Measurements from ENCODE around the gene KCTD5. TPM values are rescaled to one million over a fixed set of nuclear protein-coding genes. Genes with fewer than 3 reads are reported as not detected.

The KCTD5 gene
- total and polyA plus RNA-seq, 9 of the 15 experiments (the other 6 are each of a cell fraction or from before 2014, with no cell fraction given), result 0.73 to 58.3 (median 32.3) TPM

DNA sequence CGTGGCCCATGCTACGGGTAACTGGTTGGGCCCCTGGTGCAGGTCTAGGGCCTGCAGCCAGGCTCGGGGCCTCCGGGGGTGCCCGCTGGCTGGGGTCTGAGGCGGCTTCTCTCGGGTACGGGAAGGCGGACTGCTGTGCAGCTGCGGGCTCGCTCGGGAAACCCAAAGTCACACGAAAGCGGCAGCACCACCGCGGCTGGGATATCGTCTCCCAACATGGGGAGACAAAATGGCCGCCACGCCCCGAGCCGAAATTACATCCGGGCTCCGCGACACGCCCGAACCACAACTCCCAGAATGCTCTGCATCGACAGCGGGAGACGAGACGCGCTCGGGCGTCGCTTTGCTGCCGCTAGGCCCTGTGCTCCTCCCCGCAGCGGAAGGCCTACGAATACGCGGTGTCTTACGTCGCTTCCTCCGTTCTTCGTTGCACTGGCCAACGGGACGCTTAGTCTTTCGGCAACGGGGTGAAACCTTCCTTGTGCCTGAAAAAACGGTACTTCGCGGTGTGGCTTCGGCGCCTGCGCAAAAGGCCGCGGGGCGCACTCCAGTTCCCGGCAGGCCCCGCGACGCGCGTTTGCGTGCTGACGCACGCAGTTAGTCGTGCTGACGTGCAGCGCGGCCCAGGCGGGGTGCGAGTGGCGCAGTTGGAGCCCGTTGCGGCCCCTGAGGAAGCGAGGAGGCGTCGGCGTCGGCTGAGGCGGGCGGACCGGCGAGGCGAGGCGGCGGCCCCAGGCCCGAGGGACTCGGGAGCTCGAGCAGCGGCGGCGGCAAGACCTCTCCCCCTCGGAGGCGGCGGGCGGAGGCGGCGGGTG, 69.9 kb downstream of the KCTD5 start, which contains the start of gene SRRM2 (continued):
- no peak for TF ChIP-seq ZNF124 (CRISPR knock-in tag; IDR thresholded peaks at IDR 0.05)
- TF ChIP-seq, protein P1, sequence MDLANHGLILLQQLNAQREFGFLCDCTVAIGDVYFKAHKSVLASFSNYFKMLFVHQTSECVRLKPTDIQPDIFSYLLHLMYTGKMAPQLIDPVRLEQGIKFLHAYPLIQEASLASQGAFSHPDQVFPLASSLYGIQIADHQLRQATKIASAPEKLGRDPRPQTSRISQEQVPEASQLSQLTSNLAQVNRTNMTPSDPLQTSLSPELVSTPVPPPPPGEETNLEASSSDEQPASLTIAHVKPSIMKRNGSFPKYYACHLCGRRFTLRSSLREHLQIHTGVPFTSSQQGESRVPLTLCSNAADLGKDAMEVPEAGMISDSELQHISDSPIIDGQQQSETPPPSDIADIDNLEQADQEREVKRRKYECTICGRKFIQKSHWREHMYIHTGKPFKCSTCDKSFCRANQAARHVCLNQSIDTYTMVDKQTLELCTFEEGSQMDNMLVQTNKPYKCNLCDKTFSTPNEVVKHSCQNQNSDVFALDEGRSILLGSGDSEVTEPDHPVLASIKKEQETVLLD (IDR thresholded peaks at IDR 0.05), result peak; percentile 99
- no peak for TF ChIP-seq PYGO2 (tag; IDR thresholded peaks at IDR 0.05)
- TF ChIP-seq, protein P2, sequence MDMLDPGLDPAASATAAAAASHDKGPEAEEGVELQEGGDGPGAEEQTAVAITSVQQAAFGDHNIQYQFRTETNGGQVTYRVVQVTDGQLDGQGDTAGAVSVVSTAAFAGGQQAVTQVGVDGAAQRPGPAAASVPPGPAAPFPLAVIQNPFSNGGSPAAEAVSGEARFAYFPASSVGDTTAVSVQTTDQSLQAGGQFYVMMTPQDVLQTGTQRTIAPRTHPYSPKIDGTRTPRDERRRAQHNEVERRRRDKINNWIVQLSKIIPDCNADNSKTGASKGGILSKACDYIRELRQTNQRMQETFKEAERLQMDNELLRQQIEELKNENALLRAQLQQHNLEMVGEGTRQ (CRISPR knock-in tag; IDR thresholded peaks at IDR 0.05), result peak; percentile 11; the same call in 1 of the 2 replicates
- no peak for TF ChIP-seq BCOR (IDR thresholded peaks at IDR 0.05)
- TF ChIP-seq GABPA (tag; conservative IDR thresholded peaks at IDR 0.05; ENCODE audit: low read depth), result peak; percentile 84
- peak; percentile 87 for TF ChIP-seq EGR1 (conservative IDR thresholded peaks at IDR 0.05)
- no peak for TF ChIP-seq KLF16 (IDR thresholded peaks at IDR 0.05)
- TF ChIP-seq, protein P3, sequence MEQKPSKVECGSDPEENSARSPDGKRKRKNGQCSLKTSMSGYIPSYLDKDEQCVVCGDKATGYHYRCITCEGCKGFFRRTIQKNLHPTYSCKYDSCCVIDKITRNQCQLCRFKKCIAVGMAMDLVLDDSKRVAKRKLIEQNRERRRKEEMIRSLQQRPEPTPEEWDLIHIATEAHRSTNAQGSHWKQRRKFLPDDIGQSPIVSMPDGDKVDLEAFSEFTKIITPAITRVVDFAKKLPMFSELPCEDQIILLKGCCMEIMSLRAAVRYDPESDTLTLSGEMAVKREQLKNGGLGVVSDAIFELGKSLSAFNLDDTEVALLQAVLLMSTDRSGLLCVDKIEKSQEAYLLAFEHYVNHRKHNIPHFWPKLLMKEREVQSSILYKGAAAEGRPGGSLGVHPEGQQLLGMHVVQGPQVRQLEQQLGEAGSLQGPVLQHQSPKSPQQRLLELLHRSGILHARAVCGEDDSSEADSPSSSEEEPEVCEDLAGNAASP (IDR thresholded peaks at IDR 0.05), result no peak
- TF ChIP-seq NEUROD1 (IDR thresholded peaks at IDR 0.05; ENCODE audit: borderline replicate concordance, low read depth, low read length, partially characterized antibody), result peak; percentile 12
- no peak; the same call in 1 of the 2 replicates for TF ChIP-seq CEBPG (CRISPR knock-in tag; IDR thresholded peaks at IDR 0.05)
- TF ChIP-seq CEBPG (tag; conservative IDR thresholded peaks at IDR 0.05 in 1 of 2, IDR thresholded peaks at IDR 0.05 in 1 of 2), result no peak
- peak; percentile 17; the same call in 1 of the 2 replicates for TF ChIP-seq ZNF263 (CRISPR knock-in tag; IDR thresholded peaks at IDR 0.05; ENCODE audit: borderline replicate concordance)
- TF ChIP-seq ZNF253 (CRISPR knock-in tag; conservative IDR thresholded peaks at IDR 0.05), result no peak
- peak; percentile 32 for TF ChIP-seq JUND (IDR thresholded peaks at IDR 0.05; ENCODE audit: borderline replicate concordance, low read depth, low read length)
- peak; percentile 28; the same call in 2 of the 3 replicates for TF ChIP-seq JUND (tag; IDR thresholded peaks at IDR 0.05; ENCODE audit: borderline replicate concordance, low read depth, low read length)
- no peak; the same call in 1 of the 2 replicates for TF ChIP-seq FOXK1 (CRISPR knock-in tag; IDR thresholded peaks at IDR 0.05; ENCODE audit: borderline replicate concordance)
- no peak for TF ChIP-seq TCF3 (CRISPR knock-in tag; IDR thresholded peaks at IDR 0.05)
- TF ChIP-seq, protein P4, sequence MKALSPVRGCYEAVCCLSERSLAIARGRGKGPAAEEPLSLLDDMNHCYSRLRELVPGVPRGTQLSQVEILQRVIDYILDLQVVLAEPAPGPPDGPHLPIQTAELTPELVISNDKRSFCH (CRISPR knock-in tag; IDR thresholded peaks at IDR 0.05), result no peak
- TF ChIP-seq, protein P4 (tag; IDR thresholded peaks at IDR 0.05), result peak; percentile 66; the same call in 1 of the 2 replicates
- no peak for TF ChIP-seq NCOA2 (IDR thresholded peaks at IDR 0.05; ENCODE audit: partially characterized antibody in 2 of 2)
- TF ChIP-seq NFIX (CRISPR knock-in tag; IDR thresholded peaks at IDR 0.05; ENCODE audit: low read depth), result no peak
- no peak for TF ChIP-seq FOS (IDR thresholded peaks at IDR 0.05; ENCODE audit: extremely low read depth, insufficient read length)
- peak; percentile 69 for TF ChIP-seq FIP1L1 (IDR thresholded peaks at IDR 0.05; ENCODE audit: low read depth, low read length, poor library complexity, severe bottlenecking)
- TF ChIP-seq NRF1 (conservative IDR thresholded peaks at IDR 0.05 in 1 of 2, IDR thresholded peaks at IDR 0.05 in 1 of 2), result peak; percentile 92 to 93
